ENCODE results near the gene NFYC.

Gene NFYC

GRCh38 chr1:40777224-40777970, 85.9 kb downstream of the NFYC start:
- no peak for DNase-seq (ENCODE audit: low read depth in 3 of 3, low spot score in 1 of 3)

- DNase-seq (ENCODE audit: low read depth in 3 of 3, low spot score in 1 of 3), result no peak
Measured at GRCh38 chr1:40780678-40781607, 89.4 kb downstream of the NFYC start.

- no peak for DNase-seq (ENCODE audit: low read depth in 3 of 3, low spot score in 1 of 3)
Measured at GRCh38 chr1:40781608-40781971, 90.1 kb downstream of the NFYC start.

- DNase-seq (ENCODE audit: low read depth in 3 of 3, low spot score in 1 of 3), result no peak
Measured at GRCh38 chr1:40782371-40782956, 91.0 kb downstream of the NFYC start.

- DNase-seq (ENCODE audit: low read depth in 3 of 3, low spot score in 1 of 3), result peak in 1 of 3 donors; percentile 22
Measured at GRCh38 chr1:40783001-40783905, 91.7 kb downstream of the NFYC start, which contains the start of gene KCNQ4. TSS of gene KCNQ4 (plus strand) at chr1:40783787. CDS start at chr1:40784094, 307 bp downstream.

- DNase-seq (ENCODE audit: low read depth in 3 of 3, low spot score in 1 of 3), result no peak
Measured at GRCh38 chr1:40784141-40784770, 92.8 kb downstream of the NFYC start.

- DNase-seq (ENCODE audit: low read depth in 3 of 3, low spot score in 1 of 3), result no peak
Measured at GRCh38 chr1:40784771-40785151, 93.3 kb downstream of the NFYC start.

- no peak for DNase-seq (ENCODE audit: low read depth in 3 of 3, low spot score in 1 of 3)
Measured at GRCh38 chr1:40785446-40785845, 93.9 kb downstream of the NFYC start.

- DNase-seq (ENCODE audit: low read depth in 3 of 3, low spot score in 1 of 3), result no peak
Measured at GRCh38 chr1:40786171-40786994, 94.9 kb downstream of the NFYC start.

GRCh38 chr1:40786995-40787705, 95.6 kb downstream of the NFYC start:
- DNase-seq (ENCODE audit: low read depth in 3 of 3, low spot score in 1 of 3), result no peak

GRCh38 chr1:40787737-40788560, 96.4 kb downstream of the NFYC start:
- no peak for DNase-seq (ENCODE audit: low read depth in 3 of 3, low spot score in 1 of 3)

GRCh38 chr1:40788561-40789341, 97.2 kb downstream of the NFYC start:
- DNase-seq (ENCODE audit: low read depth in 3 of 3, low spot score in 1 of 3), result no peak

- DNase-seq (ENCODE audit: low read depth in 3 of 3, low spot score in 1 of 3), result no peak
Measured at GRCh38 chr1:40789342-40789598, 97.8 kb downstream of the NFYC start.

- DNase-seq (ENCODE audit: low read depth in 3 of 3, low spot score in 1 of 3), result no peak
Measured at GRCh38 chr1:40789661-40790430, 98.3 kb downstream of the NFYC start.

GRCh38 chr1:40792036-40792435, 100.5 kb downstream of the NFYC start:
- DNase-seq (ENCODE audit: low read depth in 3 of 3, low spot score in 1 of 3), result no peak

GRCh38 chr1:40793617-40794016, 102.1 kb downstream of the NFYC start:
- DNase-seq (ENCODE audit: low read depth in 3 of 3, low spot score in 1 of 3), result no peak

GRCh38 chr1:40794048-40794447, 102.5 kb downstream of the NFYC start:
- DNase-seq (ENCODE audit: low read depth in 3 of 3, low spot score in 1 of 3), result no peak

Measured in stimulated activated CD4-positive, alpha-beta T cell treated with anti-CD3 and anti-CD28 coated beads, TNF-alpha, amount 100 ng/mL, for 1 hour (primary cell).